NCI-H748 (cell line): ENCODE measurements around the gene KRTAP10-10.
"Not testable (repeated sequence)": the region's sequence is repeated elsewhere in the genome, so short reads cannot be mapped to it uniquely, and the experiment has no call there.

Source experiments
- DNase-seq: peaks from one replicate; lab custom pipeline; 2025; ENCODE audit not compliant: unreplicated experiment; lab: John Stamatoyannopoulos, UW

The KRTAP10-10 gene

GRCh38 chr21:44602463-44602850 is 34.7 kb upstream of the KRTAP10-10 start:
- DNase-seq = no peak

- no peak for DNase-seq
Measured at GRCh38 chr21:44603109-44603875, 33.9 kb upstream of the KRTAP10-10 start.

- DNase-seq = no peak
Measured at GRCh38 chr21:44603911-44604310, 33.2 kb upstream of the KRTAP10-10 start.

- DNase-seq = no peak
Measured at GRCh38 chr21:44606495-44606894, 30.7 kb upstream of the KRTAP10-10 start.

- no peak for DNase-seq
Measured at GRCh38 chr21:44609193-44609592, 28.0 kb upstream of the KRTAP10-10 start.

GRCh38 chr21:44610157-44610843 is 26.9 kb upstream of the KRTAP10-10 start:
- not testable (repeated sequence) for DNase-seq

- DNase-seq = no peak
Measured at GRCh38 chr21:44611551-44611950, 25.6 kb upstream of the KRTAP10-10 start.

GRCh38 chr21:44612029-44612486 is 25.1 kb upstream of the KRTAP10-10 start, which contains the start of gene KRTAP10-8:
Gene KRTAP10-8, plus strand, starts transcription at chr21:44612079. Its CDS starts 22 bp downstream, at chr21:44612101.
- DNase-seq = no peak

GRCh38 chr21:44612669-44613229 is 24.4 kb upstream of the KRTAP10-10 start:
- no peak for DNase-seq

GRCh38 chr21:44613386-44614155 is 23.6 kb upstream of the KRTAP10-10 start:
- no peak for DNase-seq

- no peak for DNase-seq
Measured at GRCh38 chr21:44614161-44614631, 23.0 kb upstream of the KRTAP10-10 start.

GRCh38 chr21:44614961-44615391 is 22.2 kb upstream of the KRTAP10-10 start:
- DNase-seq = no peak

GRCh38 chr21:44615466-44615865 is 21.7 kb upstream of the KRTAP10-10 start:
- DNase-seq = no peak

GRCh38 chr21:44615911-44616590 is 21.1 kb upstream of the KRTAP10-10 start:
- no peak for DNase-seq

- no peak for DNase-seq
Measured at GRCh38 chr21:44616591-44616926, 20.6 kb upstream of the KRTAP10-10 start.

- no peak for DNase-seq
Measured at GRCh38 chr21:44617071-44617501, 20.1 kb upstream of the KRTAP10-10 start.

- DNase-seq = no peak
Measured at GRCh38 chr21:44618504-44618903, 18.7 kb upstream of the KRTAP10-10 start.

GRCh38 chr21:44618909-44619308 is 18.2 kb upstream of the KRTAP10-10 start:
- DNase-seq = no peak

- DNase-seq = no peak
Measured at GRCh38 chr21:44619886-44620285, 17.3 kb upstream of the KRTAP10-10 start.

GRCh38 chr21:44623575-44623974 is 13.6 kb upstream of the KRTAP10-10 start:
- DNase-seq = no peak
